HG03064 (cell line): ENCODE measurements around the gene GSTO1.
"Not testable (repeated sequence)": the region's sequence is repeated elsewhere in the genome, so short reads cannot be mapped to it uniquely, and the experiment has no call there.

ENCODE experiments used
- ATAC-seq: cut with Tn5 transposase; IDR thresholded peaks from one replicate; pipeline ENCODE4 v1.9.1; 2021; ENCODE audit warnings: low read depth; ENCODE audit not compliant: unreplicated experiment

GSTO1 gene

DNA sequence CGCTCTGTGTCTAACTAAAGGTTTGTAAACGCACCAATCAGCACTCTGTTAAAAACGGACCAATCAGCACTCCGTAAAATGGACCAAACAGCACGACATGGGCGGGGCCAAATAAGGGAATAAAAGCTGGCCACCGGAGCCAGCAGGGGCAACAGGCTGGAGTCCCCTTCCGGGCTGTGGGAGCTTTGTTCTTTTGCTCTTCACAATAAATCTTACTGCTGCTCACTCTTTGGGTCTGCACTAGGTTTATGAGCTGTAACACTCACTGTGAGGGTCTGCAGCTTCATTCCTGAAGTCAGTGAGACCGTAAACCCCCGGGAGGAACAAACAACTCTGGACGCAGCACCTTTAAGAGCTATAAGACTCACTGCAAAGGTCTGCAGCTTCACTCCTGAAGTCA, 5.8 kb upstream of the GSTO1 start:
- not testable (repeated sequence) for ATAC-seq

- no peak for ATAC-seq
Observed at GRCh38 chr10:104250371-104250770, 4.3 kb upstream of the GSTO1 start.

GRCh38 chr10:104251443-104251842, 3.2 kb upstream of the GSTO1 start:
- no peak for ATAC-seq

DNA sequence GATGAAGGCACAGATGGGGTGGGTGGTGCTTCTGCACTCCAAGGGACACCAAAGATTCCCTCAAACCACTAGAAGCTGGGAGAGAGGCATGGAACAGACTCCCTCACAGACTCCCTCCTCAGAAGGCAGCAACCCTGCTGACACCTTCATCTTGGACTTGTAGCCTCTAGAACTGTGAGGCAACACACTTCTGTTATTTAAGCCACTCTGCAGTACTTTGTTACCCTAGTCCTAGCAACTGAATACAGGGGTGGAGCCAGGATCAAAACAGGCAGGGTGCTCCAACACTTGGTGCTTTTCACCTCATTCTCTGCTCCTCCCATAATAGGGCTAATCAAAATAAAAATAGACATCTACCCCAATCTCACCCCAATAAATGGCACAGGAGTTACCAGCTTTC, 2.3 kb upstream of the GSTO1 start:
- ATAC-seq, result no peak

- no peak for ATAC-seq
Observed at GRCh38 chr10:104253106-104253505, 1.6 kb upstream of the GSTO1 start.

DNA sequence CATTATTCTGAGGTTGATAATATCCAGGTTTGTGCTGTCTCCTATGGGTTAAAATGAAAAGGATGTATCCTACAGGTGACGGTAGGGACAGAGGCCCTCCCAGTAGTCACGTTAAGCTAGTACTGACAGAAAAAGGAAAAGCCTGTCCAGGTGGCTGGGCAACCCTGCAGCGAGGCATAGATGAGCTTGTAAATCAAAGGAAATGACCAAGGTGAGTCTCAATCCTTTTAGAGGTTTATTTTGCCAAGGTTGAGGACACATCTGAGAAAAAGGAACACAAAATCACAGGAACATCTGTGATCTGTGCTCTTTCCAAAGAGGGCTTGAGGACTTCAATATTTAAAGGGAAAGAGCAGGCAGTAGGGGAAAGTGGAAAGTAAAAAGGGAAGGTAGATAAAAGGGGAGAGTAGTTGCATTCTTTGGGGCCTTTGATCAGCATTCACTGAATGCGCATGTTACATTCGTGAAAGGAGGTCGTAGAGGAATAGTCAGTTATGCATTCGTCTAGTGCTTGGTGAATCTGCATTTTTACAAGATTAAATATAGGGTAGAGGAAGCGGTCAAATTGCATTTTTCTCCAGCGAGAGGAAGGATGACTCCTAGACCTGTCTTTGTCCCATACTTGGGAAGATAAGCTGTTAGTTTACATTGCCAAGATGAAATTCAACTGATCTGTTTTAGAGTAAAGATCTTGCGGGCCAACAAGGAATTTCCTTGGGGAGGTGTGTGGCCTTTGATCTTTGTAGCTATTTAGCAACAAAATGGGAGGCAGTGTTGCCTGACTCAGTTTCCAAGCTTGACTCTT, 884 bp upstream of the GSTO1 start:
- ATAC-seq, result no peak

DNA sequence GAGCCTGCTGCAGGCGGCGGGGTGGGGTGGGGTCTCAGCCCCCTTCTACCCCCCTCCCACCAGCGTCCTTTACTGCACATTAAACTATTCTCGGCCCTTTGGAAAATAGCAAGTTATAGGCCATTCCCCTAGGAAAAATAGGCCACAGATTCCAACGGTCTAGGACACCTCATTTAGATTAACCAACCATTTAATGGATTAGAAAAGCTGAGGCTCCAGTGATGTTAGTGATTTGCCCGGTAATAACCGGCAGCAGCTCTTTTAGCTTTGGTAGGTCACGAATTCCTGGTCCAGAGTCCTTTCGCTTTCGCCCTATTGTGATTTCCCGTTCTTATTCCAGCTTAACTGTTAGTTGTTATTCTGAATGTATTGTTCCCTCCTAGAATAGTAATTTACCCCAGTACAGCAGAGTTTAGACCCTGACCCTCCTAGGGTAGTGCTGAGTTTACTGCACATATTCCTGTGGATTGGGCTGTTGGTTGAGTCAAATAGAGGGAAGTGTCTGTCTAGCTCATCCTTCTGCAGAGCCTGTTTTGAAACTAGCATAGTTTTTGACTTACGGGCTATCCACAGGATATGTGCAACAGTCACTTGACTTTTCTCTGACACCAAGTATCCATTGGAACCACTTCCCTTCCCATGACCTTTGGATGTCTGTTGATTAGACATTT, 754 bp downstream of the GSTO1 start:
- no peak for ATAC-seq

DNA sequence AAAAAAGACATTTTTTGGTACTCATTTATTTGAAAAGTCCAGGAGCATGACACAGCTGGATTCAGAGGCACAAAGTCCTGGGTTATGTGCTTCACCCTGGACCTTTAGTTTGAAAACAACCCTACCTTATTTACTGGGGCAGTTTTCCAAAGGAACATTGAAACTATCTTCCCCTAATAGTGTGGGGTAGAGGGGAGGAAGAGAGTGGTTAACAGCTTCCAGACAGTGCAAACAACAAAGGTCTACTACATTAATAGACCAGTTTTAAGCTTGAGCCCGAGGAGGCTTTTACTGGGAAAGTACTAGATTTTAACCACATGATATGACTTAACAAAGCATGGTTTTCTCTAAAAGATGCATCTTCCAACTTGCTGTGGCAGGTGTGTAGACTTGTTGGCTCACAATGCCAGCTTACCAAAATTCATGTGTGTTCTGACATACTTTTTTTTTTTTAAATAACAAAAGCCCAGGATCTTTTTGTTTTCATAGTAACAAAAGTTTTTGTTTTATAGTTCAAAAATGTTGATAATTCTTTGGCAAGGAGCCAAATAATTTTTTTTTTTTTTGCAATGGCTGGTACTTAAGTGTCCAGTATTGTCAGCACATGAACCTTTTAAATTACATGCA, 1.8 kb downstream of the GSTO1 start:
- no peak for ATAC-seq

DNA sequence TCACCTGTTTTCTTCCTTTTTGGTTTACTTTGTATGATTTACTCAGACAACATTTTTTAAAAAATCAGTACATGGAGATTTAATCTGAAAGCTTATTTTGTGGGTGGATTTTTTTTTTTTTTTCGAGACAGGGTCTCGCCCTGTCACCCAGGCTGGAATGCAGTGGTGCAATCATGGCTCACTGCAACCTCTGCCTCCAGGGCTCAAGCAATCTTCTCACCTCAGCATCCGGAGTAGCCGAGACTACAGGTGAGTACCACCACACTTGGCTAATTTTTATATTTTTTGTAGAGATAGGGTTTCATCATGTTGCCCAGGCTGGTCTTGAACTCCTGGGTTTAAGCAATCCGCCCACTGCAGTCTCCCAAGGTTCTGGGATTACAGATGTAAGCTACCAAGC, 2.5 kb downstream of the GSTO1 start:
- no peak for ATAC-seq

GRCh38 chr10:104258209-104258608, 3.5 kb downstream of the GSTO1 start:
- ATAC-seq, result no peak

DNA sequence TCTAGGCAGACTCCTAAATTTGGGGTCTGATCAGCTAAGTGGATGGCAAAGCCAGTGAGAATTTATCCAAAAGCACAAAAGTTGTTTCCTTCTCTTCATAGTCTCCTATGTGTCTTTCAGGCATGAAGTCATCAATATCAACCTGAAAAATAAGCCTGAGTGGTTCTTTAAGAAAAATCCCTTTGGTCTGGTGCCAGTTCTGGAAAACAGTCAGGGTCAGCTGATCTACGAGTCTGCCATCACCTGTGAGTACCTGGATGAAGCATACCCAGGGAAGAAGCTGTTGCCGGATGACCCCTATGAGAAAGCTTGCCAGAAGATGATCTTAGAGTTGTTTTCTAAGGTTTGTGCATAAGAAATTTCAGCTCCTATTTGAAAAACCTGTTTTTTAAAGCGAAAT, 4.8 kb downstream of the GSTO1 start:
- ATAC-seq, result no peak

GRCh38 chr10:104259999-104260774, 5.5 kb downstream of the GSTO1 start:
- no peak for ATAC-seq

GRCh38 chr10:104260775-104261115, 6.1 kb downstream of the GSTO1 start:
- no peak for ATAC-seq

- no peak for ATAC-seq
Observed at GRCh38 chr10:104262055-104262454, 7.4 kb downstream of the GSTO1 start.

DNA sequence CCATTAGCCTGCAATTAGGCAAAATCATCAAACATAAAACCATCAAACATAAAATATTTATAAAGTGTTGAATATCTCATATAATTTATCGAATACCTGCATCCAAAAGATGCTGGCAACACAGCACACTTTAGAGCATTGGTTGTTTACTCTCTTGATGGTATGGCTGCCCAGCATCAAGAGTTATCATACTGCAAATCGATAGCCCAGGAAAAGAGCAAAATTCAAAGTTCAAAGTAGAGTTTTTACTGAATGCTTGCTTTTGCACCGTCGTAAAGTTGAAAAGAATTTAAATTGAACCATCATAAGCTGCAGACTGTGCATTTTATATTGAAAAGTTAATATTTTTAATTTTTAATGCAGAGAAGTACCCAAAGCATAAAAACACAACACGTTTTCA, 10.1 kb downstream of the GSTO1 start:
- ATAC-seq, result no peak

DNA sequence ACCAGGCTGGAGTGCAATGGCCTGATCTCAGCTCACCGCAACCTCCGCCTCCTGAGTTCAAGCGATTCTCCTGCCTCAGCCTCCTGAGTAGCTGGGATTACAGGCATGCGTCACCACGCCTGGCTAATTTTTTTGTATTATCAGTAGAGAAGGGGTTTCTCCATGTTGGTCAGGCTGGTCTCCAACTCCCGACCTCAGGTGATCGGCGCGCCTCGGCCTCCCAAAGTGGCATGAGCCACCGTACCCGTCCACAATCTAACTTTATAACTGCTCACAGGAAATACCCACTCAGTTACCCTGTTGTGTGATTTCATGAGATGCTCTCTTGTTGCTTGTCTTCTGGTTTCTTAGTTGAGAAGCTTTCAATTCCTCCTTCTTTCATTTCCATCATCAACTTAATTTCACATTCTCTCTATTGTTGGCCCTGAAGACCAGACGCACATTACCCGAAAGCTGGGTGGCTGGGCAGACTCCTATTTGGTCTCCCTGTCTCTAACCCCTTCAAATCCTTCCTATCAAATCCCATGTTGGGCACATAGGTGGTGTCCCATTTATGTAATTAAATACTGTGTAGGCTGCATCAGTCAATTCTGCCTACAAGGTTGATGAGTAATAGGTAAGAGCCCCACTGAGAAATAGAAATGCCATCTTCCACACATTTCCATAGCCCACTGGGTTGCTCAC, 13.2 kb downstream of the GSTO1 start:
- no peak for ATAC-seq

- ATAC-seq, result no peak
Observed at GRCh38 chr10:104268405-104268712, 13.7 kb downstream of the GSTO1 start.

- ATAC-seq, result peak; percentile 99
Observed at GRCh38 chr10:104268713-104269645, 14.3 kb downstream of the GSTO1 start, which contains the start of gene GSTO2. Gene GSTO2, plus strand, starts transcription at chr10:104269184. Its CDS starts 5,732 bp downstream, at chr10:104274916.

DNA sequence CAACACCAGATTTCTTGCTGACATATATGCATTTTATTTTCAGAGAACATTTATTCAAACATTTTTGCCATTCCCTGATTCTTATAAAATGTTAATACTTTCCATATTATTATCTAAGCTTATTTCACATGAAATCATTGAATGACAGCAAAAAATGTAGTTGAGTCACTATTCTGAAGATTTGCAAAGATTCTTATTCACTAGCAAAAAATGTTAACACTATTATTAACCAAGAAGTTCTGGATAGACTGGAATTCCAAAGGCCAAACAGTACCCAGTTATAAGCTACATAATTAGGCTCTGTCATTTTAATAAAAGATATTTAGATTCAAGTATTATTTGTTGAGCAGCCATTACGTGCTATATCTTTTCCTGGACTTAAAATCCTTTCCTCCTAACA, 18.6 kb downstream of the GSTO1 start:
- ATAC-seq, result no peak
